Large intestine (tissue), 1 donor: ENCODE data around the gene OR5T3. TPM values are rescaled to one million over a fixed set of nuclear protein-coding genes. Genes with fewer than 3 reads are reported as not detected.

Experiments used
- polyA plus RNA-seq: library from polyadenylated mRNA; unstranded; fragments of 120-200 nt; gene quantifications from one replicate; pipeline ENCODE4 v1.2.1, GENCODE V29; 2013

Gene OR5T3
- polyA plus RNA-seq, 1 donor = not detected

Other genes with a start within 250 kb of the OR5T3 start
- not detected for gene OR5AS1, start 224.6 kb upstream of the OR5T3 start, polyA plus RNA-seq
- gene OR8I2, start 158.9 kb upstream of the OR5T3 start, polyA plus RNA-seq = not detected
- gene OR8H2, start 148.6 kb upstream of the OR5T3 start, polyA plus RNA-seq = not detected
- gene OR8H3, start 129.9 kb upstream of the OR5T3 start, polyA plus RNA-seq = not detected
- not detected for gene OR8J3, start 112.1 kb upstream of the OR5T3 start, polyA plus RNA-seq
- gene OR8K5, start 91.9 kb upstream of the OR5T3 start, polyA plus RNA-seq = not detected
- not detected for gene OR5J2, start 75.6 kb upstream of the OR5T3 start, polyA plus RNA-seq
- gene OR5T2, start 18.0 kb upstream of the OR5T3 start, polyA plus RNA-seq = not detected
- gene OR5T1, start 21.9 kb downstream of the OR5T3 start, polyA plus RNA-seq = not detected
- gene OR8H1, start 40.0 kb downstream of the OR5T3 start, polyA plus RNA-seq = not detected
- gene OR8K3, start 62.9 kb downstream of the OR5T3 start, polyA plus RNA-seq = not detected
- not detected for gene OR8K1, start 93.8 kb downstream of the OR5T3 start, polyA plus RNA-seq
- gene OR8J1, start 102.0 kb downstream of the OR5T3 start, polyA plus RNA-seq = not detected
- gene OR8U1, start 123.4 kb downstream of the OR5T3 start, polyA plus RNA-seq = not detected
- not detected for gene OR5AL1, start 160.4 kb downstream of the OR5T3 start, polyA plus RNA-seq
- not detected for gene OR5M3, start 221.1 kb downstream of the OR5T3 start, polyA plus RNA-seq
- not detected for gene OR5M8, start 239.1 kb downstream of the OR5T3 start, polyA plus RNA-seq